K562 (cell line): ENCODE data around the gene CHAC1. TPM values are rescaled to one million over a fixed set of nuclear protein-coding genes. Genes with fewer than 3 reads are reported as not detected.
"Not testable (repeated sequence)": the region's sequence is repeated elsewhere in the genome, so short reads cannot be mapped to it uniquely, and the experiment has no call there.

ENCODE experiments used
- ATAC-seq: fragments of 200-7000 bp; cut with Tn5 transposase; 3 replicates; pipeline ENCODE4 v1.9.1; 2020; ENCODE audit warnings: moderate library complexity
- BruUV-seq: library from RNA; stranded (reverse); fragments of 400-500 nt; replicated peaks from 2 replicates; lab custom pipeline; 2021; lab: Mats Ljungman, UMichigan
- CTCF ChIA-PET: fragments of 300-600 bp; formaldehyde crosslinking; extraction: SDS; loops from one replicate; lab custom pipeline; 2021; ENCODE audit warnings: low intra/inter-chr PET ratio; lab: Yijun Ruan, JAX
- POLR2A ChIA-PET: fragments of 300-600, 350-650 bp; sonication (Branson Sonifier 250); formaldehyde crosslinking; extraction: SDS; loops from one replicate; lab custom pipeline; 2021; ENCODE audit warnings: antibody characterized with exemption, inconsistent platforms; lab: Yijun Ruan, JAX
- DNase-seq, 4 experiments: peaks; one replicate each; pipeline versions ENCODE4 v3.0.0 to v3.0.0-alpha.2; 2011 to 2018; ENCODE audit warnings: low spot score in 3 of 4, mixed read lengths in 3 of 4; ENCODE audit errors: extremely low read depth in 1 of 4
- FAIRE-seq: peaks from 2 replicates; lab custom pipeline; 2011; peaks lifted over from hg19 to GRCh38; lab: Jason Lieb, UNC
- H2AFZ ChIP-seq: 2 replicates; pipeline ENCODE4 v1.6.0; 2011; ENCODE audit warnings: low read depth, low read length, control low read depth, inconsistent platforms
- H3K27ac ChIP-seq: fragments of 200-600 bp; 3 replicates; pipeline ENCODE4 v1.8.0; 2011; ENCODE audit warnings: low read depth, mild to moderate bottlenecking, control low read depth, inconsistent platforms, low read length, moderate library complexity, mixed read lengths; ENCODE audit errors: extremely low read depth
- H3K27me3 ChIP-seq, 2 experiments: fragments of 300-600 bp in 1 of 2; 2 replicates in 1 of 2; 3 replicates in 1 of 2; pipeline versions ENCODE4 v1.6.0 to v1.8.0; 2011; ENCODE audit warnings: inconsistent platforms in 2 of 2, low read length in 2 of 2, mild to moderate bottlenecking in 1 of 2, mixed read lengths in 1 of 2, moderate library complexity in 1 of 2; ENCODE audit not compliant: control insufficient read depth in 2 of 2, insufficient read depth in 2 of 2
- H3K36me3 ChIP-seq: fragments of 300-600 bp; 3 replicates; pipeline ENCODE4 v1.8.0; 2011; ENCODE audit warnings: mild to moderate bottlenecking, low read length, inconsistent platforms; ENCODE audit not compliant: control insufficient read depth, insufficient read depth
- H3K4me1 ChIP-seq, 2 experiments: fragments of 200-600 bp in 1 of 2; replicated peaks in 1 of 2; 2 replicates in 1 of 2; 3 replicates in 1 of 2; pipeline versions ENCODE4 v1.5.1 to v1.8.0; 2011; ENCODE audit warnings: inconsistent platforms in 2 of 2, low read length in 2 of 2, mild to moderate bottlenecking in 1 of 2, mixed read lengths in 1 of 2, moderate library complexity in 1 of 2; ENCODE audit not compliant: control insufficient read depth in 2 of 2, insufficient read depth in 2 of 2
- H3K4me2 ChIP-seq: 2 replicates; pipeline ENCODE4 v1.6.1; 2011; ENCODE audit warnings: low read length, control low read depth, inconsistent platforms, mixed read lengths; ENCODE audit not compliant: insufficient read depth
- H3K4me3 ChIP-seq: fragments of 200-600 bp; sonication (generic), shearing (Covaris generic); 2 replicates; pipeline ENCODE4 v1.5.1; 2016; ENCODE audit warnings: control low read depth, inconsistent platforms
- H3K79me2 ChIP-seq: fragments of 200-600 bp; 3 replicates; pipeline ENCODE4 v1.8.0; 2011; ENCODE audit warnings: low read length, inconsistent platforms; ENCODE audit not compliant: control insufficient read depth, insufficient read depth
- H3K9ac ChIP-seq, 2 experiments: 2 replicates each; pipeline versions ENCODE4 v1.6.0 to v1.6.1; 2011; ENCODE audit warnings: low read depth in 2 of 2, low read length in 2 of 2, control low read depth in 1 of 2, inconsistent platforms in 1 of 2, mild to moderate bottlenecking in 1 of 2, mixed read lengths in 1 of 2; ENCODE audit not compliant: insufficient read depth in 1 of 2
- H3K9me1 ChIP-seq: one replicate; pipeline ENCODE4 v1.6.0; 2011; ENCODE audit warnings: inconsistent platforms, mild to moderate bottlenecking, low read length, moderate library complexity; ENCODE audit not compliant: control insufficient read depth, insufficient read depth
- H3K9me3 ChIP-seq: replicated peaks from 2 replicates; pipeline ENCODE4 v1.5.1; 2011; ENCODE audit warnings: low read depth, low read length, inconsistent platforms; ENCODE audit not compliant: control insufficient read depth, insufficient read depth
- H4K20me1 ChIP-seq: replicated peaks from 2 replicates; pipeline ENCODE4 v1.6.1; 2011; ENCODE audit warnings: low read length, inconsistent platforms, mixed read lengths; ENCODE audit not compliant: control insufficient read depth, insufficient read depth
- ARID1B ChIP-seq: fragments of 450-650 bp; IDR thresholded peaks from 2 replicates; pipeline ENCODE4 v1.6.1; 2016; ENCODE audit warnings: antibody characterized with exemption, mild to moderate bottlenecking, inconsistent platforms
- CEBPB ChIP-seq: fragments of 450-650 bp; IDR thresholded peaks from 2 replicates; pipeline ENCODE4 v1.6.1; 2016; ENCODE audit warnings: missing genetic modification characterization, missing compliant biosample characterization
- CEBPG ChIP-seq, 3 experiments: fragments of 200-800 bp in 1 of 3; sonication (Bioruptor generic) in 1 of 3; sonication (generic) in 1 of 3; formaldehyde crosslinking in 1 of 3; IDR thresholded peaks in 2 of 3; conservative IDR thresholded peaks in 1 of 3; 2 replicates each; pipeline versions ENCODE4 v1.6.1 to v1.8.0; 2016 to 2022; ENCODE audit warnings: missing compliant biosample characterization in 2 of 3, missing genetic modification characterization in 2 of 3, mild to moderate bottlenecking in 1 of 3, missing genetic modification reagents in 1 of 3
- KAT7 ChIP-seq: sonication (generic); formaldehyde crosslinking; IDR thresholded peaks from 2 replicates; pipeline ENCODE4 v1.8.0; 2022; ENCODE audit warnings: missing genetic modification reagents, mild to moderate bottlenecking, borderline replicate concordance
- RCOR1 ChIP-seq, 2 experiments: IDR thresholded peaks; 2 replicates each; pipeline ENCODE4 v1.6.1; 2012; ENCODE audit warnings: low read depth in 2 of 2, low read length in 2 of 2, borderline replicate concordance in 1 of 2, improper control_type of control experiment in 1 of 2
- ZNF121 ChIP-seq: sonication (generic); formaldehyde crosslinking; conservative IDR thresholded peaks from 2 replicates; pipeline ENCODE4 v1.8.0; 2022; ENCODE audit warnings: missing genetic modification reagents
- WGBS: fragments of 100-300 bp; shearing (Covaris generic); methylation state at CpG from one replicate; pipeline ENCODE4 v1.1.6; 2016; ENCODE audit warnings: low coverage, mixed read lengths; ENCODE audit not compliant: insufficient coverage; ENCODE audit errors: missing lambda C conversion rate; 5-methylcytosine and 5-hydroxymethylcytosine counted together
- in situ Hi-C: fragments of 300-500 bp; cut with MboI; formaldehyde crosslinking; loops from 4 replicates; pipeline ENCODE4 v1.15.0; 2018; ENCODE audit warnings: inconsistent platforms, mixed read lengths
- intact Hi-C: fragments of 100-400 bp; cut with micrococcal nuclease; formaldehyde crosslinking; loops from 2 replicates; pipeline ENCODE4 v1.14.2; 2022
- polyA plus RNA-seq, 8 experiments: library from polyadenylated mRNA; depleted of rRNA in 4 of 8; stranded (reverse) in 5 of 8; unstranded in 3 of 8; fragments of >200 nt; fragmentation: Nextera tagmentation in 2 of 8; fragmentation: Illumina TruSeq in 1 of 8; extraction: Ambion mirVana in 2 of 8; extraction: Trizol in 1 of 8; gene quantifications; 2 replicates each; pipeline versions ENCODE4 v1.2.1 to v1.2.3, GENCODE V29; 2011 to 2014; ENCODE audit warnings: inconsistent platforms in 1 of 8, missing spikeins in 1 of 8
- total RNA-seq, 7 experiments: library from RNA; depleted of rRNA in 6 of 7; stranded (reverse); fragments of >200 nt in 6 of 7; fragmentation: Illumina TruSeq in 2 of 7; extraction: Trizol in 2 of 7; gene quantifications; 2 replicates each; pipeline versions ENCODE4 v1.2.1 to v1.2.3, GENCODE V29; 2011 to 2021; ENCODE audit warnings: low replicate concordance in 1 of 7
- TF ChIP-seq, protein P1 (sequence below), 2 experiments: fragments of 450-650 bp in 1 of 2; sonication (generic) in 1 of 2; formaldehyde crosslinking in 1 of 2; IDR thresholded peaks in 1 of 2; conservative IDR thresholded peaks in 1 of 2; 2 replicates each; pipeline versions ENCODE4 v1.6.1 to v1.8.1; 2016 to 2023; ENCODE audit warnings: mild to moderate bottlenecking in 2 of 2, moderate library complexity in 2 of 2, inconsistent platforms in 1 of 2, missing genetic modification reagents in 1 of 2

The CHAC1 gene
- total and polyA plus RNA-seq, 9 of the 15 experiments (the other 6 are each of a cell fraction or from before 2014, with no cell fraction given), result 0.47 to 39.0 (median 7.5) TPM

DNA sequence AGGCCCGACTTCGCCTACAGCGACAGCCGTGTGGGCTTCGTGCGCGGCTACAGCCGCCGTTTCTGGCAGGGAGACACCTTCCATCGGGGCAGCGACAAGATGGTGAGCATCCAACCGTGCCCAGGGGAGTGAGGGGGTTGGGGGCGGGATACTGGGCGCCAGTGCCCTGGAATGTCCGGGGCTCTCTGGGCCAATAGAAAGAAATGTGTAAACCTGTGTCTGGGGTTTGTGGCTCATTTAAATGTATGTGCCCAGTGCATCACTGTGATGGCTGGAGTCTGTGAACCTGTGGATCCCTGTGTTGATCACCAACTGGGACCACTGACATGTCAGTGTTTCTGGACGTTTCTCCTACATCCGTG is 423 bp downstream of the CHAC1 start (continued):
- TF ChIP-seq KAT7 (CRISPR knock-in tag) (no peak), ARID1B (0 out of 2 replicates have a peak, but pooled peaks have one; percentile 16), RCOR1 (IDR thresholded peaks at IDR 0.05; ENCODE audit: borderline replicate concordance in 1 of 2, low read depth in 2 of 2, low read length in 2 of 2) (no peak)

DNA sequence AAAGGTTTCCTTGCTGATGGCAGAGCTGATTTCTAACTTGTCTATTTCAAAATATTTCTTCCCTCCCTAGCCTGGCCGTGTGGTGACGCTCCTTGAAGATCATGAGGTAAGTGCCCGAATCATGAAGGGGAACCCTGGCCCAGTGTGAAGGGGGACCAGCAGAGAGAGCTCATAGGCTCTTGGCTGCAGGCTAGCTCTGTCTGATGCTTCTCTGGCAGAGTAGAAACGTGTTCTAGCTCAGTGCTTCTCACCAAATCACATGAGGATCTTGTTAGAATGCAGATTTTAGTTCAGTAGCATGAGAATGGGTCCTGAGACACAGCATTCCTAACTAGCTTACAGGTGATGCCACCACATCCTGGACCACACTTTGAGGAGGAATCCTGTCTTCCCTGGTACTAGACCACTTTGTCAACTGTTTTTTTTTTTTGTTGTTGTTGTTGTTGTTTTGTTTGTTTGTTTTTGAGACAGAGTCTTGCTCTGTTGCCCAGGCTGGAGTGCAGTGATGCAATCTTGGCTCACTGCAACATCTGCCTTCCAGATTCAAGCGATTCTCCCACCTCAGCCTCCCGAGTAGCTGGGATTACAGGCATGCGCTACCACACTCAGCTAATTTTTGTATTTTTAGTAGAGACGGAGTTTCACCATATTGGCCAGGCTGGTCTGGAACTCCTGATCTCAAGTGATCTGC is 1.0 kb downstream of the CHAC1 start:
- BruUV-seq, DNase-seq, CTCF ChIA-PET, intact Hi-C loops, H3K79me2 ChIP-seq, in situ Hi-C loops, ATAC-seq, H3K27ac ChIP-seq, H3K9me3 ChIP-seq, H3K9me1 ChIP-seq, FAIRE-seq, H3K36me3 ChIP-seq, H4K20me1 ChIP-seq, H3K27me3 ChIP-seq: not testable (repeated sequence)
- peak overlapping the region; percentile 23 to 84; a peak in 2 of 4 replicates for H3K9ac ChIP-seq
- peak overlapping the region; percentile 61 for H3K4me3 ChIP-seq
- POLR2A ChIA-PET, result interaction anchor here (0.5 to 3.1 kb wide), 8 partner anchors 9 to 425 kb away, joined by 3 to 16 read pairs (median 4); partner anchors contain the start of gene DLL4
- peak overlapping the region; percentile 85 for H2AFZ ChIP-seq
- WGBS, result 44% methylated on average over 8 of the region's 8 CpGs
- TF ChIP-seq CEBPB (peak; percentile 61), ZNF121 (CRISPR knock-in tag) (peak; percentile 50; the same call in 1 of the 2 replicates), CEBPG (CRISPR knock-in tag; IDR thresholded peaks at IDR 0.05) (peak; percentile 16; the same call in 1 of the 2 replicates), CEBPG (tag; conservative IDR thresholded peaks at IDR 0.05 in 1 of 2, IDR thresholded peaks at IDR 0.05 in 1 of 2) (peak; percentile 39 to 72; a peak in 3 of 4 replicates)
- TF ChIP-seq, protein P1, sequence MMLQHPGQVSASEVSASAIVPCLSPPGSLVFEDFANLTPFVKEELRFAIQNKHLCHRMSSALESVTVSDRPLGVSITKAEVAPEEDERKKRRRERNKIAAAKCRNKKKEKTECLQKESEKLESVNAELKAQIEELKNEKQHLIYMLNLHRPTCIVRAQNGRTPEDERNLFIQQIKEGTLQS (IDR thresholded peaks at IDR 0.05), result peak; percentile 80
- TF ChIP-seq, protein P1 (CRISPR knock-in tag; conservative IDR thresholded peaks at IDR 0.05), result not testable (repeated sequence)
- peaks cover 14 to 31% of the 10 kb centered on the region in 2 experiments; a peak in 4 of 5 replicates for H3K4me1 ChIP-seq
- peak overlapping the region; percentile 80 for H3K4me2 ChIP-seq
